ENCODE results near the gene DHX35.
A peak's percentile ranks its signal among the peaks of the same experiment; 100 is the strongest.

DHX35 gene, protein sequence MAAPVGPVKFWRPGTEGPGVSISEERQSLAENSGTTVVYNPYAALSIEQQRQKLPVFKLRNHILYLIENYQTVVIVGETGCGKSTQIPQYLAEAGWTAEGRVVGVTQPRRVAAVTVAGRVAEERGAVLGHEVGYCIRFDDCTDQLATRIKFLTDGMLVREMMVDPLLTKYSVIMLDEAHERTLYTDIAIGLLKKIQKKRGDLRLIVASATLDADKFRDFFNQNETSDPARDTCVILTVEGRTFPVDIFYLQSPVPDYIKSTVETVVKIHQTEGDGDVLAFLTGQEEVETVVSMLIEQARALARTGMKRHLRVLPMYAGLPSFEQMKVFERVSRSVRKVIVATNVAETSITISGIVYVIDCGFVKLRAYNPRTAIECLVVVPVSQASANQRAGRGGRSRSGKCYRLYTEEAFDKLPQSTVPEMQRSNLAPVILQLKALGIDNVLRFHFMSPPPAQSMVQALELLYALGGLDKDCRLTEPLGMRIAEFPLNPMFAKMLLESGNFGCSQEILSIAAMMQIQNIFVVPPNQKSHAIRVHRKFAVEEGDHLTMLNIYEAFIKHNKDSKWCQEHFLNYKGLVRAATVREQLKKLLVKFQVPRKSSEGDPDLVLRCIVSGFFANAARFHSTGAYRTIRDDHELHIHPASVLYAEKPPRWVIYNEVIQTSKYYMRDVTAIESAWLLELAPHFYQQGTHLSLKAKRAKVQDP

DNA sequence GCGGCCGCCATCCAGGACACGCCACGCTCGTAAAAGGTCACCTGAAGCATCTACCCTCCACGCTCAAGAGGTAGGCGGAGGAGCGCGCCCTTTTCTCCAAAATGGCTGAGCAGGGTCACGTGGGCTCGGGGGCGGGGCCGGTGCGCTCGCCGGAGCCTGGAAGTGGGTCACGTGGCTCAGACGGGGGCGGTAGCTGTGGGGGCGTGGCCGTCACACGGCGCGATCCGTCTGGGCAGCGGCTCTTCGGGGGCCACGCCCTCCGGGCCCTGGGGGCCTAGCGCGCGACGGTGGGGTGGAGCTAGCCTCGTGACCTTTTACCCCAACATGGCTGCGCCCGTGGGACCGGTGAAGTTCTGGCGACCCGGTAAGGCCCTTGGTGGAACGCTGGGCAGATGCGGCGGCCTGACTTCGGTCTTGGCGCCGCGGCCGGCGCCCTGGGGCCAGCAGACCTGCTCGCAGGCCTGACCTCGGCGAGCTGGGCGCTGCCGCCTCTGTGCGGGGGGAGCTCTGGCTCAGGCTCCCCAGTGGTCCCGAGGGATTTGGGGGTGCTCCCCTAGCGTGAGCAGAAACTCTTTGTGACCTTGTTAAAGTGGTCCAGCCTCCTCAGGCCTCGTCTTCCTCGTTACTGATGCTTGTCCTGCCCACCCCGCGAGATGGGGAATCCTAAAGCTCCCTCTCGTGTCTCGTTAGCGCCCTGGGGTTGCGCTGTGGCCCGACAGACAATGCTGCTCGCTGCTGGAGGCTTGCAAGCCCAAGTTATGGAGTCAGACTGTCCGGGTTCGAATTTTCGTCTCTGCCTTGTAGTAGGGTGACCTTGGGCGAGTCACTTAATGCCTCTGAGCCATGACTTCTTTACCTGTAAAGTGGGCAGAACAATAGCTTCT lies at the start of gene DHX35:
Gene DHX35, plus strand, starts transcription at position 301 of the 884 bp plus-strand sequence. Its CDS starts 24 bp downstream, at position 325.
- DNase-seq (ENCODE audit: low spot score), result peak; percentile 98

DNA sequence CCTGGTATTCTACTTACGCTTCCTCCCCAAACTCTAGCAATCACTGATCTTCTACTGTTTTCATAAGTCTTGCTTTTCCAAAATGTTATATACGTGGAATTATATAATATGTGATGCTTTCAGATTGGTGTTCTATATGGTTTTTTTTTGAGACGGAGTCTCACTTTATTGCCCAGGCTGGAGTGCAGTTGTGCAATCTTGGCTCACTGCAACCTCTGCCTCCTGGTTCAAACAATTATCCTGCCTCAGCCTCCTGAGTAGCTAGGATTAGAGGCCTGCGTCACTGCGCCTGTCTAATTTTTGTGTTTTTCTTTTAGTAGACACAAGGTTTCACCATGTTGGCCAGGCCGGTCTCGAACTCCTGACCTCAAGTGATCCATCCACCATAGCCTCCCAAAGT lies 46.8 kb upstream of the DHX35 start:
- DNase-seq (ENCODE audit: low spot score), result no peak

DNA sequence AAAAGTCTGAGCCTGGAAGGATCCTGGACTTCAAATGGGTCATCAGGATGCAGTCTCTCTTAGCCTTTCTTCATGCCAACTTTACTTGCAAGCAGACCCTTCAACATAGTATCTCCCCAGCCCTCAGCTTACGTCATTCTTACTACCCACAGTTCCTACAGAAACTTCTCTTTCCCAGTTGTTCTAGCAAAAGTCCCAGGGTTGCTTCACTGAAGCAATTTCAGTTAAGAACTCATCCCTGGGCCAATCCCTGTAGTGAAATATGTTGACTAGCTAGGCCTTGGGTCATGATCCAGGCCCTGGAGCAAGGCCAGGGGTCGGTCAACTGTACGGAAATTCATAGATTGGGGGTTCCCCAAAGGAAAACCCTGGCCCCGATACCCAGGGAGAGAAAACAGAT lies 44.5 kb upstream of the DHX35 start:
- DNase-seq (ENCODE audit: low spot score), result no peak

DNA sequence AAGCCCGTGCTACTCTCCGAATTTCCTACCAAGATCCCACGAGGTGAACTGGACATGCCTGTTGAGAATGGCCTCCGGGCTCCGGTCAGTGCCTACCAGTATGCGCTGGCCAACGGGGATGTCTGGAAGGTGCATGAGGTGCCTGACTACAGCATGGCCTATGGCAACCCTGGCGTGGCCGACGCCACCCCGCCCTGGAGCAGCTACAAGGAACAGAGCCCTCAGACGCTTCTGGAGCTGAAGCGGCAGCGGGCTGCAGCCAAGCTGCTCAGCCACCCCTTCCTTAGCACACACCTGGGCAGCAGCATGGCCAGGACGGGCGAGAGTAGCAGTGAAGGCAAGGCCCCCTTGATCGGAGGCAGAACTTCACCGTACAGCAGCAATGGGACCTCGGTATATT lies 44.0 kb upstream of the DHX35 start:
- DNase-seq (ENCODE audit: low spot score), result no peak

DNA sequence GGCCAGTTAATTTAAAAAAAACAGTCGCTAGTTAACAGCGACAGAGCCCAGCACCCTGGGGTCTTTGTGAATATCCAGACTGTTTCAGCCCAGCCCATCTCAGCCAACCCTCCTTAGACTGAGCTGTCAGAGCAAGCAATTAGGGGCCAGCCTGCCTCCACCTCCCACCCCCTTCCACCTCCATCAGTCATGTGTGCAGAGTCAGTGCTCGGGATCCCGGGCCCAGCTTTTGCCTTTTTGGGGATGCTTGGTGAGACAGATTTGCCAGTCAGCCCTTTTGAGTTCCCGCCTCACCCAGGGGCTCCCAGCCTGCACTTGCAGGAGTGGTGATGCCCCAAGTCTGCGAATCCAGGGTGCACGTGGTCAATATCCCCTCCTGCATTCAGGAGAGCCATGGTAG lies 42.5 kb upstream of the DHX35 start:
- DNase-seq (ENCODE audit: low spot score), result no peak

DNA sequence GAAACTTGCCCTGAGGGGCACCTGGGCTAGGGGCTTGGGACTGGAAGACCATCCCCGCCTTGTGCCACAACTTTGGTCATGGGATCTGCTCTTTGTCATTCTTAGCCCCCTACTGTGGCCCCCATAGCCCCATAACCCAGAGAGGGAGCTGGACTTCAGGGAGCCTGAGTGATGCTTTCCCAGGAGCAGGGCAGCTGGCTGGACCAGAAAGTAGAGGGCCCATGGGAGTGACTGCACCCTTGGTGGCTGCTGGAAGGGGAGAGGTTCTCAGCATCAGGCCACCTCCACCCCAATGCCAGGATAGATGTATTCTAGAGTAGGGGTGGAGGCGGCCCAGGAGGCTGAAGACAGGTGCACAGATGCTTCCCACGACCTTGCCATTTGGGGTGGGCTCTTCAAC lies 41.7 kb upstream of the DHX35 start:
- no peak for DNase-seq (ENCODE audit: low spot score)

DNA sequence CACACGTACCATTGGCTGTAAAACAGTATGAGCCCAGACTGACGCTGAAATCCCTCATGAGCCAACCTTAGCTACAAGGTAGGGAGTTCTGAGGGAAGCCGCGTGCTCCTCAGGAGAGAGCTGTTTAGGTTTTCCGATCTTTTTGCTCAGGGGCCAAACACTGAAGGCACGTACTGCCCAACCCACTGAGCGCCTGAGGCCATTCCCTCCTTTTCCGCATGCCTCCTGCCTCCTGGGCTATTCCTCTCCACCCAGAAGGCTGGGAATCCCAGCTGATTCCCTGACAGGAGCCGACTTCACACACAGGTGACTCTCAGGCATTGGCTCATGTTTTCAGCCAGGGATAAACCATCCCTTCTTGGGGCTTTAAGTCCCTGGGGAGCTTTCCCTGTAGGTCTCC lies 41.3 kb upstream of the DHX35 start:
- no peak for DNase-seq (ENCODE audit: low spot score)

DNA sequence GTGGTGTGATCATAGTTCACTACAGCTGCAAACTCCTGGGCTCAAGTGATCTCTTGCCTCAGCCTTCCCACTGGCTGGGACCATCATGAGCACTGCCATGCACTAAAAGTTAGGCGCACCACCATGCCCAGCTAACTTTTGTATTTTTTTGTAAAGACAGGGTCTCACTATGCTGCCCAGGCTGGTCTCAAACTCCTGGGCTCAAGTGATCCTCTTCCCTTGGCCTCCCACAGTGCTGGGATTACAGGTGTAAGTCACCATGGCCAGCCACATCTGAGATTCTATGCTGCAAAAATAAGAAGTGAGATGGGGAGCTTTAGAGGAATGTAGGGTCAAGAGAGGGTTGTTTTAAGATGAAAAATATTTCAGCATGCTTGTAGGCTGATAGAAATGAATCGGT lies 37.4 kb upstream of the DHX35 start:
- DNase-seq (ENCODE audit: low spot score), result no peak

DNA sequence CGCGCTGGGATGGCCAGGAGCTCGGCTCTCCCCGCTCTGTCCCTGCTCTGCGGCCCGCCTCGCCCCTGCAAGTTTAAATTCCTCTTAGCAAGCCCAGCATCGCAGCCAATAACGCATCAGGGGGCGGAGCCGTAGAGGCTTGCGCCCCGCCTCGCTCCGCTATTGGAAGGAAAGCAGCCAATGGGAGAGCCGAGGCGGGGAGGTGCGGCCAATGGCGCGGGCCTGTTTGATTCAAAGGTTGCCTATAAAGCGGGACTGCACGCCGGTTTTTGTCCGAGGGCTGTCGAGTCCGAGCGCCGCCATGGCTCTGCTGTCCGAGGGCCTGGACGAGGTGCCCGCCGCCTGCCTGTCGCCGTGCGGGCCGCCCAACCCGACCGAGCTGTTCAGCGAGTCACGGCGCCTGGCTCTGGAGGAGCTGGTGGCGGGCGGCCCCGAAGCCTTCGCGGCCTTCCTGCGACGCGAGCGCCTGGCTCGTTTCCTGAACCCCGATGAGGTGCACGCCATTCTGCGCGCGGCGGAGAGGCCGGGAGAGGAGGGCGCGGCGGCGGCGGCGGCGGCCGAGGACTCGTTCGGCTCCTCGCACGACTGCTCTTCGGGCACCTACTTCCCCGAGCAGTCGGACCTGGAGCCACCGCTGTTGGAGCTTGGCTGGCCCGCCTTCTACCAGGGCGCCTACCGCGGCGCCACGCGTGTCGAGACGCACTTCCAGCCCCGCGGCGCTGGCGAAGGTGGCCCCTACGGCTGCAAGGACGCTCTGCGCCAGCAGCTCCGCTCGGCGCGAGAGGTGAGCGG lies 35.8 kb upstream of the DHX35 start, which contains the start of gene FAM83D:
Gene FAM83D, plus strand, starts transcription at position 276 of the 792 bp plus-strand sequence. Its CDS starts 26 bp downstream, at position 302.
- peak; percentile 98 for DNase-seq (ENCODE audit: low spot score)

DNA sequence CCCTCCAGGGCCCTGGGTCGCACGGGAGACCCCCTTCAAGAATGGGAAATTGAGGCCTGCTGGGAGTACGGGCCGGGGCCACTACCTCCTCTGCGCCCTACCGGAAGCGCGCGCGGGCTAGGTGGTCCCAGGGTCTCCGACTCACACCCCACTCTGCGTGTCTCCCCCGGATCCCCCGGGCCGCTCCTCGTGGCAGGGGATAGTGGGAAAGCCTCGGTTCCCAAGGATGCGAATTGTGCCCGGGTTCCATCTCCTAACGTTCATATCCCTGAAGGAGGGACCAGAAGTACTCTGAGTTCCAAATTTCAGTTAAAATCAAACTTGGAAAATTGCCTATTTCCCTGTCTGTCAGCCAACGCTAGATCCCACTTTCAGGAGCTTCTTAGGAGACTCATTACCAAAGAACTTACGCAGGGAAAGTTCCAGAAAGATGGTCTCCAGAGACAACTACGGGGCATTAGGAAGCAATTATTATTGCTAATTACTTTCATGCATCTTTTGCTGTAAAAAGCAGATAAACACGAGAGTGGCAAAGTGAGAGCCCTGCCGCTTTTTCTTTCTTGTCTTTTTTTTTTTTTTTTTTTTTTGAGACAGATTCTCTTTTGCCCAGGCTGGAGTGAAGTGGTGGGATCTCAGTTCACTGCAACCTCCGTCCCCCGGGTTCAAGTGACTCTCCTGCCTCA lies 35.1 kb upstream of the DHX35 start:
- peak; percentile 50 for DNase-seq (ENCODE audit: low spot score)

DNA sequence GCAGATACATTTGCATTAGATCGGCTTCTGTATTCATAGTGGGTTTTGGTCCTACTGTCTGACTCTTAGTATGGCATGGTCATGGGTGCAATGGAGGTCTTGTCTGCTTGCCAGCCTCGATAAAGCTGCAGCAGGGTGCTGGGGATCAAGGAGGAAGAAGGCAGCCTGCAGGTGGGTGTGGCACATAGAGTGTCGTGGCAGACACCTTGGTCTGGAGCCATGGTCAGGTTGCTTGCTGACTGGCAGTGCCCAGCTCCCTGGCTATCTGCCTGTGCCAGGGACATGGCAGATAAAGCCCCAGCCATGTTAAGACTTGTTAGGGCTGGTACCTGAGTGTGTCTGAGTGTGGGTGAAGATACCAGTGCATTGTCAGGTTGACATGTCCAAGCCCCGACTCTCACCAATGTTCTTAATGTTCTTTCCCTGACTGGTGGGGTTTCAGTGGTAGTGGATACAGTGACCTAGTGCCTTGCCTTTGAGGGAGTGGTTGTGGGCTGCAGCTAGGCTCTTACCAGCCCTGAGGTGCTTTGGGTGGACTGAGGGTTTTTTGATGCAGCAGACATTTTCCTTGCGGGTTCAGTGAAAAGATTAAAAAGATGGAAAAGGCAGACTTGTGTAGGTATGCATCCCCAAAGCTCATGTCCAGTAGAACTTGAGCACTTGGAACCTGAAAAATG lies 34.1 kb upstream of the DHX35 start:
- DNase-seq (ENCODE audit: low spot score), result peak; percentile 88

DNA sequence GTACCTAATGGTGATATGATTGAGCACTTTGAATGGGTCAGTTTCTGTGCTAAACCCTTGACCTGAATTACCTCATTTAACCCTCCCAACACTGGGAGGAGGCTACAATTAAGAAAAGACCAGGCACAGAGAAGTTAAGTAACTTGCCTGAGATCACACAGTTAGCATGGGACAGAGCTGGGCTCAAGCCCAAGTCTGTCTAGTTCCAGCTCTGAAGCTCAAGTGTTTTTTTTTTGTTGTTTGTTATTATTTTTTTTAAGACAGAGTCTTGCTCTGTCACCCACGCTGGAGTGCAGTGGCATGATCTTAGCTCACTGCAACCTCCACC lies 31.9 kb upstream of the DHX35 start:
- peak; percentile 60 for DNase-seq (ENCODE audit: low spot score)

DNA sequence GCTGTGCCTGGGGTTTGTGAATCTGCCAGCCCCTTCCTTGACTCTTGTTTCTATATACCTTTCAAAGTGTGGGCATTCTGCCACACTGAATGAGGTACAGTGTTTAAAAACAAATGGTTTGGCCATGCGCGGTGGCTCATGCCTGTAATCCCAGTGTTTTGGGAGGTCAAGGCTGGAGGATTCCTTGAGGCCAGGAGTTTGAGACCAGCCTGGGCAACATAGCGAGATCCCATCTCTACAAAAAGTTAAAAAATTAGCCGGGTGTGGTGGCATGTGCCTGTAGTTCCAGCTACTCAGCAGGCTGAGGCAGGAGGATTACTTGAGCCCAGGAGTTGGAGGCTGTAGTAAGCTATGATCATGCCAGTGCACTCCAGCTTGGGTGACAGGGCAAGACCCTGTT lies 30.2 kb upstream of the DHX35 start:
- DNase-seq (ENCODE audit: low spot score), result peak; percentile 36

DNA sequence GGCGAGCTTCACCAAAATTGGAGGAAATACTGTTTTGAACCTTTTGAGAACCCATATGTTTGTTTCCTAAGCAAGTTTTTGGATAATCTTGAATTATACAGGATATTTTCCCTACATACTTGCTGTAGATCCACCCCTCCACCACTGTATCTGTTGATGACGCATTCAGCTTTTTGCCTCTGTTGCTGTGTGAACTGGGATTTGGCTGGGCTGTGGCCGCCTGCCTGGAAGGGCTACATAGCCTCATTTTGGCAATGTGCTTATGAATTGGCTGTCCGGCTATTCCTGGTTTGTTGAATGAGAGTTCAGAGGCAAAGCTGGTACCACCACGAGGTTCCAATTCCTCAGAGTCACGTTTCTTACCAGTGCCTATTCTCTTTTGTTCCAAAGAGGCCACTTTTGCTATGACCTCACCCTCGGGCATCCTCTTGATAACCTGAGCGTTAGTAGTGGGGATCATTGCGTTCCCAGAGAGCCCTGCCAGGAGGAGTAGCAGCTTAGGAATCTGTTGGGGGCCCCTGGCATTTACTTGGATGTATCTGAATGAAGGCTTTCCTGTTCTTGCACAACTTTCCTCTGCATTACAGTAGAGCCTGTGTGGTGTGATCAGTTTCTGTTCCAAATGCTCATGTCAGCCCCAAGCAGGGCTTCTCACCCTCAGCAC lies 29.6 kb upstream of the DHX35 start:
- DNase-seq (ENCODE audit: low spot score), result no peak

DNA sequence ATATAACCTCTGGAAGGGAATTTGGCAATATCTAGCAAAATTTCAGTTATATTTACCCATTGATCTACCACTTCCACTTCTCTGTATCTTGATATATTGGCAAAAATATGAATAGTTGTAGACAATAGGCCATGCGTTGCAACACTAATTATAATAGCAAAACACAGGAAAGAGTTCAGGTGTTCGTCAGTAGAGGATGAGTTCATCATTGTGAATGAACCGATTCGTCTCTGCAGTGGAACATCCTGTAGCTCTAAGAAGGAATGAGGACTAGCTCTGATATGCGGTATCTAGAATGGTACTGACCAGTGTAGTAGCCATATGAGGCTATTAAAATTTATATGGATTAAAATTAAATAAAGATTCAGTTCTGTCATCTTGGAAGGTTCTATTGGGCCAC lies 27.6 kb upstream of the DHX35 start:
- DNase-seq (ENCODE audit: low spot score), result no peak

DNA sequence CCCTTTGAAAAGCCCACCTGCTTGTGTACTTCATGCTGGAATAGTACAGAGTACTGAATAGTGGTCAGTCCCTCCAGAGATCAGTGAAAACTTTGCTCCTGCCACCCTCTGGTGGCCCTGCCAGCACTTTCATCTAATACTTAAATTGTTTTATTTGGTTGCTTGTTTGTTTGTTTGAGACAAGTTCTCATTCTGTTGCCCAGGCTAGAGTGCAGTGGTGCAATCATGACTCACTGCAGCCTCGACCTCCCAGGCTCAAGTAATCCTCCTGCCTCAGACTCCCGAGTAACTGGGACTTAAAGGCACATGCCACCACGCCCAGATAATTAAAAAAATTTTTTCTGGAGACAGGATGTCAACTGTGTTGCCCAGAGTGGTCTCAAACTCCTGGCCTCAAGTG lies 26.9 kb upstream of the DHX35 start:
- DNase-seq (ENCODE audit: low spot score), result peak; percentile 58

DNA sequence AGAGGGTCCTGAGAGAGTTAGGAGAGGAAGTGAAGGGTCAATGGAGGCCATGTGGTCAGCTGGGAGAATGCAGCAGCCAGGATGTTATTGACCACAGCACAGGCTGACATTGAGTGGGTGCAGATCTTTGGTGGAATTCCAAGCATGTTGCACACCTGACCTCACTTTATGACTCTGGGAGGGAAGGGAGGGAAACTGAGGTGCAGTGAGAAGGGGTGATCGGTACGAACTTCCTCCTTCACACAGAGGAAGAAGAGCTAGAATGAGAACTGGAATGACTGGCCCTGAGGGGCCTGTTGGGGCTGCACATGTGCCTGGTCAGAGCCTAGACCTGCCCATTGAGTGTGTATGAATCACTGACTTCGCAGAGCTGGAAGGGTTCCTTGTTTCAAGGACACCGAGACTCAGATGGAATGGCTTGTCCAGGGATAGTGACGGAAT lies 26.2 kb upstream of the DHX35 start:
- no peak for DNase-seq (ENCODE audit: low spot score)

DNA sequence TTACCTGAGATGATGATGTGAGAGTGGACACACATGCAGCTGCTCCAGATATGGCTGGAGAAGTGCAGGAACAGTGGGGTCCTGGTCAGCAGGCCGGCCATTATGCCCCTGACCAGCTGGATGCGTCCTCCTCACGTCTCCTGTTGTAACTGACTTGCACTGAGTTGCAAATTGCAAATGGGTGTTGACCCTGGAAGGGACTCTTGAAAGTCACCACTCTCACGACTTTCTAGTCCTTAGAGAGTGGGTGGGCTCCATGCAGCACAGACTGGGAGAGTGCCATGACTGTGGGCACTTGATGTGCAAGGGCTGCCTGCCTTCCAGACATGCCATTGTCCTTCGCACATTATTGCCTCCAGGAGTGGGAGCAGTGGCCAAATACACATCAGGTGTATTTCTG lies 25.1 kb upstream of the DHX35 start:
- no peak for DNase-seq (ENCODE audit: low spot score)

DNA sequence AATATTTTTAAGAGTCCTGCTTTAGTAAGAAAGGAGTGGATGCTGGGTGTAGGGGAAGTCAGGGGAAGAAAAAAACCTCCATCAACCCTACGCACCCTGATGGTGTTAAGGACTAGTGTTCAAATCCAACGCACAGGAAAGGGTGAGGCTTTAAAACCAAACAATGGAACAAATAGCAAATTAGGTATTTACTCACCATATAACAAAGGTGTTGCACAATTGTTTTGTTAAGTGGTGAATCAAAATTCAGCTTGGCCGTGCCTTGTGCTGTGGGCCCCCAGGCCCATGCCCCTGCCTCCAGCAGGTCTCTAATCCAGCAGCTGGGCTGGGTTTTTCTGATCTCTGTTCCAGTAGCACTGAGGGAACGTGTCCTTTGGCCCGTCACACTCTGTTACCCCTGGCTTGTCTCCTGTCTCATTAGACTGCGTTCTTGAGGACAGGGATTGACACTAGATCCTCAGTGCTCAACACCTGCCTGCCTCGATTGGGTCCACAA lies 24.1 kb upstream of the DHX35 start:
- DNase-seq (ENCODE audit: low spot score), result no peak

DNA sequence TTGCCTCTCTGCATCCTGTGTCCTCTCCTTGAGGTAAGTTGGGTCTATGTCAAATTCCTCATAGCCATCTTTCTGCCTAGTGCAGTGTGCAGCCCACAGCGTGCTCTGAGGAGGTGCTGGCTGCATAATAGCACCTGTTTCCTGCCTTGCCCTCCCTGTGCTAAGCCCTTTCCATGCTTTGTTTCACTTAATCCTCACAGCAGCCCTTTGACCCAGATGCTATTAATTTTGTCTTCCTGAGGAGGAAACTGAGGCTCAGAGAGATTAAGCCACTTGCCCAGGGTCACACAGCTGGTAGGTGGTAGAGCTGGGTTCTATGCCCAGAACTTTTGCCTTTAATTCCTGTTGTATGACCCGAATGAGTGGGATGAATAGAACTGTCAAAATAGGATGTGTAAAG lies 22.5 kb upstream of the DHX35 start:
- DNase-seq (ENCODE audit: low spot score), result no peak
